ENCODE data around the gene IL1RAP. TPM values are rescaled to one million over a fixed set of nuclear protein-coding genes. Genes with fewer than 3 reads are reported as not detected.

IL1RAP gene
- total RNA-seq, 2 experiments from 2014 or later = 14.8 to 15.8 TPM

GRCh38 chr3:190495354-190495753 is 18.5 kb upstream of the IL1RAP start:
- H3K36me3 Mint-ChIP-seq = no peaks in the 10 kb centered on the region
- no peaks in the 10 kb centered on the region for H3K9me3 Mint-ChIP-seq
- no peak overlapping the region for H3K4me3 Mint-ChIP-seq
- H3K4me1 Mint-ChIP-seq (ENCODE audit: low read depth) = peaks cover 17% of the 10 kb centered on the region
- DNase-seq = no peak
- no peak overlapping the region for H3K27ac Mint-ChIP-seq
- H3K27me3 Mint-ChIP-seq = peaks cover 48% of the 10 kb centered on the region
- POLR2A ChIA-PET = no interaction called here
- CTCF ChIA-PET = no interaction called here
- intact Hi-C loops (cut with micrococcal nuclease) = loop anchor here (10.0 kb wide), 1 partner anchor 1171 kb away; no protein-coding TSS in a partner anchor

- POLR2A ChIA-PET = no interaction called here
- H3K27me3 Mint-ChIP-seq = peaks cover 47% of the 10 kb centered on the region
- DNase-seq = peak; percentile 12
These were observed 18.1 kb upstream of the IL1RAP start for GRCh38 chr3:190495796-190496195.

GRCh38 chr3:190496859-190497258 is 17.0 kb upstream of the IL1RAP start:
- H3K4me3 Mint-ChIP-seq = no peak overlapping the region
- peaks cover 48% of the 10 kb centered on the region for H3K27me3 Mint-ChIP-seq
- intact Hi-C loops (cut with micrococcal nuclease) = loop anchor here (10.0 kb wide), 1 partner anchor 1172 kb away; no protein-coding TSS in a partner anchor
- ChIA-PET CTCF (no interaction called here), POLR2A (interaction anchor here (0.7 kb wide), 1 partner anchor 93 kb away, joined by 4 read pairs; no protein-coding TSS in a partner anchor)
- no peak for DNase-seq
- H3K4me1 Mint-ChIP-seq (ENCODE audit: low read depth) = peaks cover 9% of the 10 kb centered on the region
- H3K9me3 Mint-ChIP-seq = no peaks in the 10 kb centered on the region
- H3K36me3 Mint-ChIP-seq = no peaks in the 10 kb centered on the region
- no peak overlapping the region for H3K27ac Mint-ChIP-seq

More at GRCh38 chr3:190495796-190496195, 18.1 kb upstream of the IL1RAP start:
- H3K9me3 Mint-ChIP-seq = no peaks in the 10 kb centered on the region
- H3K4me1 Mint-ChIP-seq (ENCODE audit: low read depth) = peaks cover 17% of the 10 kb centered on the region
- no peak overlapping the region for H3K27ac Mint-ChIP-seq
- no peak overlapping the region for H3K4me3 Mint-ChIP-seq
- CTCF ChIA-PET = no interaction called here
- H3K36me3 Mint-ChIP-seq = no peaks in the 10 kb centered on the region
- intact Hi-C loops (cut with micrococcal nuclease) = loop anchor here (10.0 kb wide), 1 partner anchor 1171 kb away; no protein-coding TSS in a partner anchor

- POLR2A ChIA-PET = no interaction called here
- DNase-seq = no peak
- H3K27ac Mint-ChIP-seq = no peak overlapping the region
- H3K9me3 Mint-ChIP-seq = no peaks in the 10 kb centered on the region
- CTCF ChIA-PET = interaction anchor here (0.6 kb wide), 1 partner anchor 199 kb away, joined by 3 read pairs; no protein-coding TSS in a partner anchor
- H3K36me3 Mint-ChIP-seq = no peaks in the 10 kb centered on the region
- H3K4me3 Mint-ChIP-seq = no peak overlapping the region
- intact Hi-C loops (cut with micrococcal nuclease) = loop anchor here (10.0 kb wide), 1 partner anchor 1173 kb away; no protein-coding TSS in a partner anchor
- H3K27me3 Mint-ChIP-seq = peaks cover 48% of the 10 kb centered on the region
- peaks cover 3% of the 10 kb centered on the region for H3K4me1 Mint-ChIP-seq (ENCODE audit: low read depth)
These were observed 16.1 kb upstream of the IL1RAP start for GRCh38 chr3:190497811-190498210.

- CTCF ChIA-PET = interaction anchor here (0.6 to 2.1 kb wide), 2 partner anchors 15 to 199 kb away, joined by 3 to 7 read pairs; partner anchors contain the start of gene IL1RAP
- H3K27ac Mint-ChIP-seq = no peak overlapping the region
- peaks cover 44% of the 10 kb centered on the region for H3K27me3 Mint-ChIP-seq
- H3K4me3 Mint-ChIP-seq = no peak overlapping the region
- peaks cover 3% of the 10 kb centered on the region for H3K4me1 Mint-ChIP-seq (ENCODE audit: low read depth)
- no peak for DNase-seq
- no peaks in the 10 kb centered on the region for H3K9me3 Mint-ChIP-seq
- intact Hi-C loops (cut with micrococcal nuclease) = loop anchor here (10.0 kb wide), 1 partner anchor 1173 kb away; no protein-coding TSS in a partner anchor
- POLR2A ChIA-PET = no interaction called here
- no peaks in the 10 kb centered on the region for H3K36me3 Mint-ChIP-seq
These were observed 15.6 kb upstream of the IL1RAP start for GRCh38 chr3:190498293-190498692.

GRCh38 chr3:190499122-190499521 is 14.8 kb upstream of the IL1RAP start:
- H3K36me3 Mint-ChIP-seq = no peaks in the 10 kb centered on the region
- no peak for DNase-seq
- peaks cover 42% of the 10 kb centered on the region for H3K27me3 Mint-ChIP-seq
- H3K27ac Mint-ChIP-seq = no peak overlapping the region
- no peaks in the 10 kb centered on the region for H3K9me3 Mint-ChIP-seq
- peaks cover 3% of the 10 kb centered on the region for H3K4me1 Mint-ChIP-seq (ENCODE audit: low read depth)
- H3K4me3 Mint-ChIP-seq = no peak overlapping the region
- intact Hi-C loops (cut with micrococcal nuclease) = loop anchor here (10.0 kb wide), 1 partner anchor 1174 kb away; no protein-coding TSS in a partner anchor
- CTCF ChIA-PET = interaction anchor here (2.1 kb wide), 1 partner anchor 14 kb away, joined by 7 read pairs; the partner anchor contains the start of gene IL1RAP
- POLR2A ChIA-PET = no interaction called here

- CTCF ChIA-PET = no interaction called here
- Mint-ChIP-seq H3K4me1 (ENCODE audit: low read depth) (no peaks in the 10 kb centered on the region), H3K27ac (no peak overlapping the region), H3K27me3 (peaks cover 24% of the 10 kb centered on the region), H3K4me3 (no peak overlapping the region), H3K9me3 (no peaks in the 10 kb centered on the region), H3K36me3 (no peaks in the 10 kb centered on the region)
- POLR2A ChIA-PET = no interaction called here
- intact Hi-C loops (cut with micrococcal nuclease) = no loop called here
- no peak for DNase-seq
These were observed 10.9 kb upstream of the IL1RAP start for GRCh38 chr3:190502946-190503345.

GRCh38 chr3:190504354-190505125 is 9.3 kb upstream of the IL1RAP start:
- Mint-ChIP-seq H3K36me3 (no peaks in the 10 kb centered on the region), H3K4me3 (no peak overlapping the region), H3K27ac (no peak overlapping the region), H3K27me3 (peaks cover 15% of the 10 kb centered on the region), H3K4me1 (ENCODE audit: low read depth) (no peaks in the 10 kb centered on the region), H3K9me3 (no peaks in the 10 kb centered on the region)
- intact Hi-C loops (cut with micrococcal nuclease) = no loop called here
- ChIA-PET CTCF (interaction anchor here (1.0 kb wide), 2 partner anchors 9 to 10 kb away, joined by 3 read pairs; partner anchors contain the start of gene IL1RAP), POLR2A (interaction anchor here (2.1 kb wide), 1 partner anchor 10 kb away, joined by 6 read pairs; the partner anchor contains the start of gene IL1RAP)
- DNase-seq = no peak

GRCh38 chr3:190505381-190506003 is 8.4 kb upstream of the IL1RAP start:
- no peak overlapping the region for H3K4me3 Mint-ChIP-seq
- H3K27me3 Mint-ChIP-seq = peaks cover 15% of the 10 kb centered on the region
- intact Hi-C loops (cut with micrococcal nuclease) = no loop called here
- DNase-seq = no peak
- no peaks in the 10 kb centered on the region for H3K4me1 Mint-ChIP-seq (ENCODE audit: low read depth)
- POLR2A ChIA-PET = interaction anchor here (2.1 kb wide), 1 partner anchor 9 kb away, joined by 6 read pairs; the partner anchor contains the start of gene IL1RAP
- H3K36me3 Mint-ChIP-seq = no peaks in the 10 kb centered on the region
- no peak overlapping the region for H3K27ac Mint-ChIP-seq
- CTCF ChIA-PET = interaction anchor here (1.0 kb wide), 1 partner anchor 9 kb away, joined by 3 read pairs; the partner anchor contains the start of gene IL1RAP
- no peaks in the 10 kb centered on the region for H3K9me3 Mint-ChIP-seq

- H3K4me3 Mint-ChIP-seq = no peak overlapping the region
- intact Hi-C loops (cut with micrococcal nuclease) = no loop called here
- H3K9me3 Mint-ChIP-seq = no peaks in the 10 kb centered on the region
- H3K4me1 Mint-ChIP-seq (ENCODE audit: low read depth) = no peaks in the 10 kb centered on the region
- CTCF ChIA-PET = no interaction called here
- peaks cover 9% of the 10 kb centered on the region for H3K27me3 Mint-ChIP-seq
- POLR2A ChIA-PET = interaction anchor here (2.1 kb wide), 1 partner anchor 8 kb away, joined by 6 read pairs; the partner anchor contains the start of gene IL1RAP
- H3K27ac Mint-ChIP-seq = no peak overlapping the region
- no peak for DNase-seq
- no peaks in the 10 kb centered on the region for H3K36me3 Mint-ChIP-seq
These were observed 7.6 kb upstream of the IL1RAP start for GRCh38 chr3:190506271-190506670.

GRCh38 chr3:190512666-190513065 is 1.2 kb upstream of the IL1RAP start:
- peak overlapping the region; percentile 55 for H3K27ac Mint-ChIP-seq

More at GRCh38 chr3:190512666-190513065, 1.2 kb upstream of the IL1RAP start:
- intact Hi-C loops (cut with micrococcal nuclease) = loop anchor here (1.0 to 5.0 kb wide), 3 partner anchors 21 to 550 kb away; no protein-coding TSS in a partner anchor
- no peak for DNase-seq
- H3K36me3 Mint-ChIP-seq = peaks cover under 1% of the 10 kb centered on the region
- no peaks in the 10 kb centered on the region for H3K27me3 Mint-ChIP-seq
- peaks cover 27% of the 10 kb centered on the region for H3K4me1 Mint-ChIP-seq (ENCODE audit: low read depth)
- no peaks in the 10 kb centered on the region for H3K9me3 Mint-ChIP-seq
- ChIA-PET POLR2A (interaction anchor here (1.2 to 2.7 kb wide), 4 partner anchors 21 to 109 kb away, joined by 4 to 17 read pairs (median 7); no protein-coding TSS in a partner anchor), CTCF (interaction anchor here (0.8 to 2.7 kb wide), 7 partner anchors 11 to 184 kb away, joined by 3 to 15 read pairs (median 6); no protein-coding TSS in a partner anchor)
- peak overlapping the region; percentile 86 for H3K4me3 Mint-ChIP-seq

Measured in activated CD4-positive, alpha-beta memory T cell treated with anti-CD3 and anti-CD28 coated beads for 36 hours (primary cell).